Measurements from ENCODE around the gene CYBC1. TPM values are rescaled to one million over a fixed set of nuclear protein-coding genes. Genes with fewer than 3 reads are reported as not detected.

Gene CYBC1
- total RNA-seq, 4 donors from 2014 or later = 79.2 to 103 (median 88.0) TPM

DNA sequence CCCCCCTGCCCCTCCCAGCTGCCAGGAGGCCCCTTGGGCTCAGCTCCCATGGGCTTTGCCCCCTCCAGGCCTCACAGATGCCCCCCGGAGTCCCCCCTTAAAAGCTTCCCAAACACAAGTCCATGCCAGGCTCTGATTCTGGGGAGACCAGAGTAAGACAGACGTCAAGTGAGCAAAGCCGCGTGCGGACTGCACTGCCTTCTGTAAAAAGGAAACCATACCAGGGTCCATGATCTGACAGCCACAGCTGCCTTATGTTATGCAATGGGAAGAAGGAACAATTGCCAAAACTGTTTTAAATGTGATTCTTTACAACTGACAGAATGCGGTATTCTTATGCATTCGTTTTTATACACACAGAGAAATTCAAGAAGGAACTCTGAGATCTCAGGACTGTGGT, 50.3 kb downstream of the CYBC1 start:
- no peak for DNase-seq
- H3K27me3 ChIP-seq = no peaks in the 10 kb centered on the region
- H3K27ac ChIP-seq = no peak overlapping the region
- H3K36me3 ChIP-seq = peaks cover 0 to 29% (median 0%) of the 10 kb centered on the region in 3 donors
- H3K4me1 ChIP-seq = peaks cover 0 to 4% (median 2%) of the 10 kb centered on the region in 4 donors
- H3K4me3 ChIP-seq = no peak overlapping the region
- H3K9me3 ChIP-seq = no peaks in the 10 kb centered on the region
- TF ChIP-seq POLR2A (IDR thresholded peaks at IDR 0.05) = no peak
- TF ChIP-seq, protein P1, sequence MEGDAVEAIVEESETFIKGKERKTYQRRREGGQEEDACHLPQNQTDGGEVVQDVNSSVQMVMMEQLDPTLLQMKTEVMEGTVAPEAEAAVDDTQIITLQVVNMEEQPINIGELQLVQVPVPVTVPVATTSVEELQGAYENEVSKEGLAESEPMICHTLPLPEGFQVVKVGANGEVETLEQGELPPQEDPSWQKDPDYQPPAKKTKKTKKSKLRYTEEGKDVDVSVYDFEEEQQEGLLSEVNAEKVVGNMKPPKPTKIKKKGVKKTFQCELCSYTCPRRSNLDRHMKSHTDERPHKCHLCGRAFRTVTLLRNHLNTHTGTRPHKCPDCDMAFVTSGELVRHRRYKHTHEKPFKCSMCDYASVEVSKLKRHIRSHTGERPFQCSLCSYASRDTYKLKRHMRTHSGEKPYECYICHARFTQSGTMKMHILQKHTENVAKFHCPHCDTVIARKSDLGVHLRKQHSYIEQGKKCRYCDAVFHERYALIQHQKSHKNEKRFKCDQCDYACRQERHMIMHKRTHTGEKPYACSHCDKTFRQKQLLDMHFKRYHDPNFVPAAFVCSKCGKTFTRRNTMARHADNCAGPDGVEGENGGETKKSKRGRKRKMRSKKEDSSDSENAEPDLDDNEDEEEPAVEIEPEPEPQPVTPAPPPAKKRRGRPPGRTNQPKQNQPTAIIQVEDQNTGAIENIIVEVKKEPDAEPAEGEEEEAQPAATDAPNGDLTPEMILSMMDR (IDR thresholded peaks at IDR 0.05) = no peak

GRCh38 chr17:82399601-82400101, 50.9 kb downstream of the CYBC1 start:
- no peak for DNase-seq
- no peak for TF ChIP-seq POLR2A (IDR thresholded peaks at IDR 0.05)
- TF ChIP-seq, protein P1 (IDR thresholded peaks at IDR 0.05) = no peak
- Histone ChIP-seq H3K36me3 (peaks cover 0 to 24% (median 0%) of the 10 kb centered on the region in 3 donors), H3K9me3 (no peaks in the 10 kb centered on the region), H3K4me1 (peaks cover 0 to 4% (median 2%) of the 10 kb centered on the region in 4 donors), H3K27me3 (no peaks in the 10 kb centered on the region), H3K4me3 (no peak overlapping the region), H3K27ac (no peak overlapping the region)

DNA sequence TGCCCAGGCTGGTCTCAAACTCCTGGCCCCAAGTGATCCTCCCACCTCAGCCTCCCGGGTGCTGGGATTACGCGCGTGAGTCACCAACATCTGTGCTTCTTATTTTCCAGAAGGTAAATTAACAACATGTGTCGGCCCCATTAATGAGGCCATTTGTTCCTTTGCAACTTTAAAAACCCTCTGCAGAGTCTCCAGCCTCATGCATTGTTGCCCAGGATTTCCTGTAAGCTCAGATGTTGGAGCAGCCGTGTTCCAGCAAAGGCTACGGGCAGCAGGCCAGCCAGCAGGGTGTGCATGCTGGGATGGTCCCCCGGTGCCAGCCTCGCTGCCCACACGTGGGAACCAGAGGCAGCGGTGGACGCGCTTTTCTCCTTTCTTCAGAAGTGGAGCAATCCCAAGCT, 51.5 kb downstream of the CYBC1 start:
- H3K4me1 ChIP-seq = peaks cover 0 to 4% (median 2%) of the 10 kb centered on the region in 4 donors
- H3K36me3 ChIP-seq = peaks cover 0 to 21% (median 0%) of the 10 kb centered on the region in 3 donors
- TF ChIP-seq, protein P1 (IDR thresholded peaks at IDR 0.05) = no peak
- TF ChIP-seq POLR2A (IDR thresholded peaks at IDR 0.05) = no peak
- H3K4me3 ChIP-seq = no peak overlapping the region
- H3K27ac ChIP-seq = no peak overlapping the region
- no peaks in the 10 kb centered on the region for H3K9me3 ChIP-seq
- no peaks in the 10 kb centered on the region for H3K27me3 ChIP-seq
- no peak for DNase-seq

- Histone ChIP-seq H3K4me3 (no peak overlapping the region), H3K4me1 (peaks cover 0 to 4% (median 2%) of the 10 kb centered on the region in 4 donors), H3K27me3 (no peaks in the 10 kb centered on the region), H3K27ac (no peak overlapping the region), H3K36me3 (peaks cover 0 to 10% (median 0%) of the 10 kb centered on the region in 3 donors), H3K9me3 (no peaks in the 10 kb centered on the region)
- DNase-seq = no peak
- TF ChIP-seq POLR2A (IDR thresholded peaks at IDR 0.05) = no peak
- TF ChIP-seq, protein P1 (IDR thresholded peaks at IDR 0.05) = no peak
Observed at GRCh38 chr17:82397449-82398335, 52.9 kb downstream of the CYBC1 start.

DNA sequence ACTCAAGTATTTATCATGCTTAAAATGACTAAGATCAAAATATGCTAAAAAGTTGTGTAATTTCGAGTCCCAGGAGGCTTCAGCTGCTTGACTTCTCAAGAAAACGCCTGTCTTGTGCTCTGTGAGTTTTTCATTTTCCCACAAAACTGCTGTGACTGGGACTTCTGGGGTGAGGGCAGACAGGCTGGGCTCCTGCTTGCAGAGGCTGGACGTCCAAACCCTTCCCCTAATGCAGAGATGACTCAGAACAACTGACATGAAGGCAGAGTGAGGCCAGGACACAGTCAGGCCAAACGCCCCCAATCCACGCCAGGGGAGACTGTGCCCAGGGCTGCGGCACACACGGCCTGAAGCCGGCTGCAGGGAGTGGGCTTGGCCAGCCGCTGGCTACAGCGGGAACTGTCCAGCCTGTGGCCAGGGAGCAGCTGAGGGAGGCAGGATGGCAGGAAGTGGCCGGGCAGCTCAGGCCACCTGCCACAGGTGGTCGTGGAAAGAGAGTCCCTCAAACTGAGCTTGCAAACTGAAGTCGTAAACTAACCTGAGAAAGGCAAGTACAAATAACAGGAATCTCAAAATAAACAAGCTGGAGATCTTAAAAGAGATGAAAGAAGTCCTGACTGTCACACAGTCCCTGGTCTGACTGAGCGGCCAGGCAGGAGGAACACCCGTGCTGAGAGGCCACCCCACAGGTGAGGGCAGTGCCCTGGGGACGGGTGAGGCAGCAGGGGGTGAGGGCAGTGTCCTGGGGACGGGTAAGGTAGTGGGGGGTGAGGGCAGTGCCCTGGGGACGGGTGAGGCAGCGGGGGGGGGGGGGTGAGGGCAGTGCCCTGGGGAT, 53.7 kb downstream of the CYBC1 start:
- Histone ChIP-seq H3K4me1 (peaks cover 0 to 4% (median 2%) of the 10 kb centered on the region in 4 donors), H3K9me3 (no peaks in the 10 kb centered on the region), H3K36me3 (peaks cover 0 to 15% (median 0%) of the 10 kb centered on the region in 3 donors), H3K4me3 (no peak overlapping the region), H3K27me3 (no peaks in the 10 kb centered on the region), H3K27ac (no peak overlapping the region)
- no peak for DNase-seq
- TF ChIP-seq, protein P1 (IDR thresholded peaks at IDR 0.05) = no peak
- TF ChIP-seq POLR2A (IDR thresholded peaks at IDR 0.05) = no peak
